Measurements from ENCODE around the gene TICAM2. TPM values are rescaled to one million over a fixed set of nuclear protein-coding genes. Genes with fewer than 3 reads are reported as not detected.
A peak's percentile ranks its signal among the peaks of the same experiment; 100 is the strongest.

The TICAM2 gene
- total RNA-seq, 1 donor from 2014 or later: 1.2 TPM

DNA sequence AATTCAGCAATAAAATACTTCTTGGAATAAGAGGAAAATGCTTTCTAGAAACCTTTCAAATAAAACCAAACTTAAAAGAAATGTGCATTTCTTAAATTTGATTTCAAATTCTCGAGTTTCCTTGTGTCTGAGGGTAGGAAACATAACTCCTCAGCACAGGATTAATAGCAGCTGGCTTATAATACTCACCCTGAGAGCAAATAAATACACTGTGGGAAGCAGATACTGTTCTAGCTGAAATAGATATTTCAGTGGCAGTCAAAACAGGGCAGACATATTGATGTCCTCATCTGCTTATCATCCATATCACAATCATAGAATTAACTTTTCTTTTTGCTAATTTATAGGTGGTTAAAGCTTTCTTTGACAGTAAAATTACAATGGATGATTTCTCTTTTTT, 33.6 kb downstream of the TICAM2 start:
- ATAC-seq: no peak

DNA sequence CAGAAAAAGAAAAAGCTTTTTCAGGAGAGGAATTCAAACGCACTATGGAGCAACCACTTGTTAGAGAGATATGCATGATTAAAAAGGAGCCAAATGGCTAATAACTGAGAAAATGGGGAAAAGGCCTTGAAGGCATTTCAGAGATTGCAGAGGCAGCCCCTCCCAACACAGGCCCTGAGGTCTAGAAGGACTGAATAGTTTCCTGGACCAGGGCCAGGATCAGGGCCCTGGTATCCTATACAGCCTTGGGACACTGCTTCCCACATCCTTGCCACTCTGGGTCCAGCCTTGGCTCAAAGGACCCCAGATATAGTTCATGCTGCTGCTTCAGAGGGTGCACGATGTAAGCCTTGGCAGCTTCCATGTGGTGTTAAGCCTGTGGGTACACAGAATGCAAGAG, 37.0 kb downstream of the TICAM2 start:
- no peak for ATAC-seq

DNA sequence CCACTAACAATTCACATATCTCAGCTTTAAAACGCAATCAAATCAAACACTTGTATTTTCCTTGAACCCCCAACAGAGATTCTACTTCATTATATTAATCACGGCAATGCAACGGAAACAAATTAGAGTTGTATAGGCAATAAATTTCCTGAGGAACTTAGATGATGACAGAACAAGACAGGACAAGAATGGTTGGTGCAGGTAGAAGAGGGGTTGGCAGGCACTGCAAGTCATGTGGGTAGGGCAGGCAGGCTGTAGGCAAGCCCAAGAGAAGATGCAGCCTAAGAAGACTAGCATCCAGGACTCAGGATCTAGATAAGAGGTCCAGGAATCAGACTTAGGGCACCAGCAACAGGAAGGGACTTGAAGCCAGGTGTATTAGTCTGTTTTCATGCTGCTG, 41.1 kb downstream of the TICAM2 start:
- ATAC-seq: peak; percentile 88

DNA sequence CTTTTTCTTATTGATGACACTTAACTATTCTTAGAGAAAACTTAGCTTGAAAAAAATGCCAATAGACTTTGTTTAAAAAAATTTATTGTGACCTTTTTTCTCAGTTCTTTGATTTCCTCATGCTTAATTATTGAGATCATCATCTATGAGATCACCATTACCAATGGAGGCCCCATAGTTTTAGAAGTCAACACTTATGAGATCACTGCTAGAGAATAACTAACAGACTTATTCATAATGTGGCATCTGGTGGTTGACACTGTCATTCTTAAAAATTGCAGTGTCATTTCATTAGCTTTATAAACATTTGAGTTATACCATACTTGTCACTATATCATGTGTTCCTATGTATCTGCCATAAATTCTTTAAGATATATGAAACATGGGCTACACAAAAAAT, 42.8 kb downstream of the TICAM2 start:
- no peak for ATAC-seq

DNA sequence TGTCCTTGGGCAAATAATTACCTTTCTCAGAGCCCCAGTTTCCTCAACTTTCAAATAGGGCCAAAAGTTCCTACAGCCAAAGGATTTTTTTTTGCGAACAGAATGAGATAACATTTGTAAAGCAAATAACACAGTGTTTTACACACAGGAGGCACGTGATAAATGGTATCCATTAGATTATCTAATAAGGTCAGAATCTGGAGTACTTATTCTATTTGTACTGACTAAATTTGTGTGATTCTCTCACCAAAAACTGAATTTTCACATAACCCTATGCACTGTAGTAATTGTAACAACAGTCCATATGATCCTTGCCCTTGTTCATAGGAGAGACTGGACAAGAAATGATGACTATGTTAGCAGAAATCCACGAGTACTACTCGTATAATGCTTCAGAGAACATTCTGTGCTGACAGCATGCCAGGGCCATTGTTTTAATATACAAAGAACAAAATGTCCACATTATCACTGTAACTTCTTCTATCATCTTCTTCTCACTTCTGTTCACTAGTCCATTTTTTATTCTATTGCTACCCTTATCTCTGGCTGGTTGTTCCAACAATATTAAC, 43.8 kb downstream of the TICAM2 start:
- ATAC-seq: no peak

DNA sequence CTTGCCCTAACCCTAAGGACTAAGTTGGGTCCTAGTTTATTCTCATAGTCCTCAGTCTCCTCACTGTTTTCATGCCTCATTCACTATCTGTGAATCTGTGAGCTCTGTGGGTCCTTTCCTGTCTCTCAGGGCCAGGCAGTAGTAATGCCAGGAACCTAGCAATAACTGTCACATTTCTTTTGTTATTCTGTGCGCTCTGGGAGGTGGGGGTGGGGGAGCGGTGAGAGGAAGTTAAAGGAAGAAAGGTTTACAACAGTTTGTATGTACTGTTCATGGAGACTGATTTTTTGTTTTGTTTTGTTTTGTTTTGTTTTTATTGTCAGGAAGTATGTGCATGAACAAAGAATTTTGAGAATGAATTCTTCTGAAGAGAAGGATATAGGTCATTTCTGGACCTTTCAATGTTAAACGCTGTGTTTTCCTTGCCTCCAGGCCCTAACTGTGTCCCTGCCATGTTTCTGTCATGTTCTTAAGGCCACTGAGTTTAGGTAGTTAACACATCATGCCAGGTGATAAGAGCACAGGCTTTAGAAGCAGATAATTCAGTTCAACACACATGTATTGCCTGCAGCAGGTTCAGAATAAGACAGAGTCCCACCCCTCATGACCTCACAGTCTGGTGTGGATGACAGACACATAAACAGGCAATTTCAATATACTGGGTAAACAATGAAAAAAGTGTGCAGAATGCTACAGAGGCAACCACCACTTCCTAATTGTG, 44.5 kb downstream of the TICAM2 start:
- ATAC-seq: no peak

DNA sequence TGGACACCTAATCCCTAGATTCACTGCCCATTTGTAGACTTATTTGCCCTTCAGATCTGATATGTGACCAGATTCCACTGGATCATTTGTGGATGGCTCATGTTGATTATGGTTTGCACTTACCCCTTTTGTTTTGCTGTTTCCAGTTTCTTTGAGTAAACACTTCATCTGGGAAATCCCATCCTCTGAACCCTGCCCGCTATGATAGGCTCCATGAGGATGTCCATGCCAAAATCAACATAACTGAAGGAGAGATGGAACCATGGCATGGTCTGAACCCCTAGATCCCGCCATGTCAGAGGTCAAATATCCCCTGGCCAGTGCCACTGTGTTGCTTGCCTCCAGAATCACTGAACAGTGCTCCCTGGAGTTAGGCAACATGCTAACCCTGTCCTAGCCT, 46.0 kb downstream of the TICAM2 start:
- ATAC-seq: no peak

DNA sequence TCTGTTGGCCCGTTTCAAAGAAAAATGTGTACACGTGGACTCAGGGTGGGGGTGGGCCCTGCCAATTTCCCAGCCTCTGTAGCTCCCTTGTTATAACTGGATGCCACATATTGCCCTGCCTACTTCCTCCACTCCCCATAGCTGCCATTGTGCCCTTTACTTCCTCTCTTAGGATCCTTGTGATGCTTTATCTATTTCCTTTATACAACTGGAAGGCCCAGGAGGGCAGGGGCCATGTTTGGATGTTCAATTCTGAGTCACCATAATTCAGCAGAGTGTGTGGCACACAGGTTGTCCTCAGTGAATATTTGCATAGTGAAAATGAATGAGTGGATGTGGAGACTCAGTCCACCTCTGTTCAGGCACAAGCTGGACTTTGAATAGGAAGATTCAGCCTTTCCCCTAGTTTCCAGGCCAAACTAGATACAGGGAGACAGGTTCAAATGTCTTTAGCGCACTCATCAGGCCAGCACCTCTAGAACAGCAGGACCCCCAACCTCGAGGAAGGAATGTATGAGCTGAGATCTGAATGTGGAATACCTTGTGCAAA, 47.1 kb downstream of the TICAM2 start:
- ATAC-seq: peak; percentile 21

DNA sequence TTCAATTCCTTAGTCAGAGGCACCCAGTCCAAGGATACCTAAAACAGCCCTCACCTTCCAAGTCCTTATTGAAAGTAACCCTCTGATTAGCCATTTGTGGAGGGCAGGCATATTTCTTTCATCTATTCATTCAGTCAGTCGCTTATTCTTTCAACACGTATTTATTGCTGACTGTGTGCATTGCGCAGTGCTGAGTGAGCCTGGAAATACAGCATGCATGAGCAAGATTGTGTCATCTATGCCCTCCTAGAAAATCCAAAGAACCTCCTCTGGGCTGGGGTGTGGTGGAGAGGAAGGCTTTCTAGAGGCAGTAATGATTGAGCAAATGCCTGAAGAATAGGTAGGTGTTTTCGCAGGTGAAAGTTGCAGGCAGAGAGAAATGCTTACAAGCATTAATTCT, 49.2 kb downstream of the TICAM2 start:
- peak; percentile 95 for ATAC-seq

DNA sequence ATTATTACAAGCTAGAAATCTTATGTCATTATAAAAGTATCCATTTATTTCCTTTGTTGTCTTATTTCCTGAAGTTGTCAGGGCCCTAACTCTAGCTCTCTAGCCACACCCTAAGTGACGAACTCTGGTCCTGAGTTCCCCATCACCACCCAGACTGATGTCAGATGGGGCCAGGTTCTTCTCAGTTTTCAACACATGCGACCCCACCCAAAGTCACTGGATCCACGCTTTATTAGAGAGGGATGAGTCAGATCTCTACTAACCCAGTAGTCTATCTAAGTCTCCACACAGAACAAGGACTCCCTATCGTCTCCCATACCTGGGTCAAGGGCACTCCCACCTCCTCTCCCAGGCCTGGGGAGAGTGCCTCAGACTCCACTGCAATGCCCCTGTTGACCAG, 50.9 kb downstream of the TICAM2 start:
- peak; percentile 81 for ATAC-seq

DNA sequence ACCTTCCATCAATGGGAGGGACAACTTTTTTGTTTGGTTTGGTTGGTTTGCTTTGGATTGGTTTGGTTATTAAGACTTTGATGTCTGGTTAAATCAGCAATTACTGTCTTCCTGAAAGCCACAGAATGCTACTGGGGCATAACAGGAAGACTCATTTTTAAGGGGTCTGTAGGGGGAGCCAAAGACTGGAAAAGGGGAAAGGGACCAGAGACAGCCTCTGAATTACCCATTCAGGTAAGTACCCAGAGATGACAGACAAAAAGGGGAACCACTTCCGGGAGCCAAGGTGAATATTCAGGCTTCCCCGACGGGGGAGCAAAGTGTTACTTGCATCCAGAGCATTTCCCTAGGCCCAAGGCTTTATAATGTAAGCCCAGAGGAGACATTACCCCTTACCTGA, 53.1 kb downstream of the TICAM2 start:
- ATAC-seq: no peak

DNA sequence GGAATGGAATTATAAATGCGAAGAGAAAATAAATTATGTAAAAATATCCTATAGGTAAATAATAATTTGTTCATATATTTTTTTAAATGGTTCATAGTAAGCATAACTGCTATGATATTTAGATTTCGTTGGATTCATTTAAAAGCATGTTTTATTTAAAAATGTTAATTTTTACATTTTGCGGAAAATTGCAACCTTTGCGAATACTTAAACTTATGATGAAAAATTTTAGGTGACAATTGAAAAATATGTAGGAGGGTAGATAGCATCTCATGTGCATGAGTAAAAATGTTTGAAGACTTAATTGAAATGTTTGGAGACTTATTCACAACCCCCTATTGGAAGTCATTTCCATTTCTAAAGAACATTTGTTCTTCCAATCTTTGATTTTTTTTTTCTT, 53.6 kb downstream of the TICAM2 start:
- no peak for ATAC-seq

DNA sequence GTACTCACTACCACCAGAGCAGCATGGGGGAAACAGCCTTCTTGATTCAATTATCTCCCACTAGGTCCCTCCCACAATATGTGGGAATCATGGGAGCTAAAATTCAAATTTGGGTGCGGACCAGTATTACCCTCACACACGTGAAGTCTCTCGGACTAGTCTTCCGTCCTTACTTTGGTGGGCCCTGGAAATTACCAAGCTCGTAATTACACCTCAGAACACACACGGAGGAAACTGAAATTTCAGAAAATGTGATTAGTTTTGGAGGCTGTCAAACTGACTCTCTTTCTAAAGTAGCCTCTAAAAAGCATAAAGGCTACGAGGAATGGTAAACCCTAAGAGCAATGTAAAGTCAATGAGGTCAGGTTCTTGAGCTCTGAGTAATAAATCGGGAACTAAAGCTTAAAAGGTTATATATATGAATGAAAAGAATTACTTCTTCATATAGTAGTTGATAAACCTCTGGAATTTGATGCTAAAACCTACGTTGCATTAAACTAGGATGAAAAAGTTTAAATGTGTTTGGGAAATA, 56.9 kb downstream of the TICAM2 start:
- ATAC-seq: no peak

DNA sequence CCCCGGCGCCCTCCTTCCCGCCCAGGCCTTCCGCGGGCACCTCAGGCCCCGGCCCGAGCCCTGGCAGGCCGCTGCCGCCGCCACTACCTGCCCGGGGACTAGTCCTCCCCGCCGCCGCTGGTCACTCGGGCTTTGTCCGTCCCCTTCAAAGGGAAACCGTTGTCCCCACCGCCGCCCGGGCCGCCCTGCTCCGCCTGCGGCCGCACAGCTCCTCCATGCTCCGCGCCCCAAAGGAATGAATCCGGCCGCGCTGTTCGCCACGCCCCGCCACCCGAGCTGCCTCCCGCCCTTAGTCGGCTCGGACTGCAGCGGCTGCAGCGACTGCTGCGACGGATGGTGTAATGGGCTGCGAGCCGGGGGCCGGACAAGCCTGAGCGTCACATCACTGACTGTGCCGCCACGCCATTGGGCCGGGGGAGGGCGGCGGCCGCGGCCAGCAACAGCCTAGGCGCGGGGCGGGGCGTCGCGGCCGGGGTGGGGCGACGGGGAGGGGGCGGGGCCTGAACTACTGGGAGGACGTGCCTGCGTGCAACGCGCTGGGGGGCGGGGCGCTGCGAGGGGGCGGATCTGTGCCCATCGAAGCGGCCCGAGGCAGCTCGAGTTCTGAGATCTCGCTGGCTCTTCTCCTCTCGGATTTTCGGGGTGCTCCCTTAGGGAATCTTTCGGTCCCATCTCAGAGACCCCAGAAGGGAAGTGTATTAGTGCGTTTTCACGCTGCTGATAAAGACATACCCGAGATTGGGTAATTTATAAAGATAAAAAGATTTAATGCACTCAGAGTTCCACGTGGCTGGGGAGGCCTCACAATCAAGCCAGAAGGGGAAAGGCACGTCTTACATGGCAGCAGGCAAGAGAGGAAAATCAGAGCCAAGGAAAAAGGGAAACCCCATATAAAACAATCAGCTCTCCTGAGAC, 57.6 kb downstream of the TICAM2 start, which contains the start of gene FEM1C:
Gene FEM1C, minus strand, starts transcription at position 340 of the 915 bp plus-strand sequence. CDS start 1,282 bp downstream, outside the sequence.
- ATAC-seq: peak; percentile 99

DNA sequence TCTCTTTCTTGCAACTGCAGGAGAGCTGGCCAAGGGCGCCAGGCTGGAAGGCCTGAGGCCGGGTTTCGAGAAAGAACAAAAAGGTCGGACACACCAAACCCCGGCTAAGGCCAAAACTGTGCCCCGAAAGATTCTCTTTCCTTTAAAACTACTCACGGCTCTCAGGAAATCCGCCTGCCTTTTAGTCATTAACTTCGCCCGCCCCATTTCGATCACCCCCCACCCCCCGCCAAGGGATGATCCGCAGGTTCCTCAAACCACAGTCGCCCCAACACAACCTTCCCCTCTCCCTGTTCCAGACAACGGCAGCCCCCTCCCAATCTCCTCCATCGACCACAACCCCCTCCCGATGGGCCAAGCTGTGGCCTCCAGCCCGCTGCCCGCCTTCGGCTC, 58.2 kb downstream of the TICAM2 start:
- ATAC-seq: peak; percentile 50

DNA sequence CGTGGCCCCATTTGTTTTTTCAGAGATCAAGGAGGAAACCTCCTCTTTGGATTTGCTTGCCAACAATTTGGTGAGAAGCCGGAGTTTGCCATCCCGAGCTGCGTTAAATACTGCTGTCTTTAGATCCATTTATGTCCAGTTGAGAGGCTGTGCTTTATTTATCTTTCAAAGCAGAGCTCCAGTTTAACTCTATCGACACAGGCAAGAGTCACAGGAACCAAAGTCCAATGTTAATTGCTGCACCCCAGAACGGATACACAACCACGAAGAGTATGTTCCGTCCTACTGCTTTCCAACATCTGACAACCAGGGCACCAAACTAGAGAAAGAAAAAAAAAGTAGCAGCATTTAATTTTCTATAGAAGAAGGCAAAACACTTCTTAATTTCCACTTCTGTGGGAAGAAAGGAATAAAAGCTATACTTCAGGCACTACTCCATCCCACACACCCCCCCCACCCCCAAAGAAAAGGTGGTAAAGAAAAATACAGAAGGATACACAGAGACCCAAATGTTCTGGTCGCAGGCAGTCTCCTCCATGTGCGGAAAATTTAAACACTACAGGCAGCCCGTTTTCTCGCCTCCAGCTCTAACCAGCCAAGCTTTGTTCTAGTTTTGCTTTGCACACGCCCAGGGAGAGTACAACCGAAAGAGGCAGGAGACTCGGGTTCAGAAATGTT, 58.8 kb downstream of the TICAM2 start:
- peak; percentile 35 for ATAC-seq

DNA sequence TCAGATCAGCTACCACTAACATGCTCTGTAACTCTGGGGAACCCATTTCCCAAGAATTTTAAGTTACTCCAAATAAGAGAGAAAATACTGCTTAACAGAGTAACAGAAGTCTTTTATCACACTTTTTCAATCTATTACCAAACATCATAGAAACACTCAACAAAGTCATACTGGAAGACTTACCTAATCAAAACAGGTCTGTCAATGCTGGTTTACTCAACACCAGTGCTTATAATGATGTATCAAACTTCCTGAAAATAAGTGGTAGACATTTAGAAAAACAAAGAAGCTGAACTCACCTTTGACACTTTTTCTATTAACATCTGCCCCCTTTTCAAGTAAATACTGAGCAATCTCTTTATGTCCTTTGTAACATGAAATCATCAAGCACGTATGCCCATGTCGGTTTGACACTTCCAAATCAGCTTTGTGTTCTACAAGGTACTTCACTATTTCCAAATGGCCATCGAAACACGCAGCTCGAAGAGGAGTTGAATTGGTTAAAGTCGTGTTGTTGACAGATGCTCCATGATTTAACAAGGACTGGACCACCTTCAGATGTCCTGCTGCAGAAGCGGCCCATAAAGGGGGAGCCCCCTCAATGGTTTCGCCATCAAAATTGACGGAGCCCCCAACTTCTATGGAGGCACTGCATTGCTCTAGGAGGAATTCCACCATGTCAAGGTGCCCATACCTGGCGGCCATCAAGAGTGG, 59.5 kb downstream of the TICAM2 start:
- ATAC-seq: no peak

DNA sequence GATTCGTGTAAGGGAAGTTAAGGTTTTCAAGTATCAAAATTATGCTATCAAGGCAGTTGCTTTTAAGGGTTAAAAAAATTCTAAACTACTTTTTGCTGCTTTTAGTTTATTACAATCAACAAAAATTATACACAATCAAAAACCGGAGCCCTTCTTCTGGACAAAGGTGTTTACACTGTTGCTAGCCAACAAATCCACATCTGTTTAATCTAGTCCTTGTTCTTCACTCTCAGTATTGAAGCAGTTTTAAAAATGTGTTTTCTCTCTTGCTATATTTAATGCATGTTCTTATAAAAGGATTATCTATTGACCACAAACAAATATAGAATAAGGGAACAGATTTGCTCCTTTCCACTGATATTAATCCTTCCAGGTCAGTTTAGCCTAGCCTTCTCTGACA, 60.2 kb downstream of the TICAM2 start:
- ATAC-seq: no peak

DNA sequence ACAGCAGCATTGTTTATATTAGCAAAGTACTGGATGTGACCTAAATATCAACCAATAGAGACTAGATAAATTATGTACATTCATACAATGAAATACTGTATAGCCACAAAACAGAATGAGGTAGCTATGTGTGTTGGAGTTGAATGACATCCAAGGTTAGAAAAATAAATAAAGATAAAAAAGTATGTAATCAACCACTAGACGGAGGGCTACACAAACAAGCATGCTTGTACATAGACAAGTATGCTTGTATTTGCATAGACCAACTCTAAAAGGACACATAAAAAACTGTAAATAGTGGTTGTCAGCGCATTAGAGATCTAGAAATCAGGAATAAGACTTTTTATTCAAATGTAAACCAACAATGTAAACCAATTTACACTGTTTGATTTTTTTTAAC, 60.7 kb downstream of the TICAM2 start:
- ATAC-seq: no peak

DNA sequence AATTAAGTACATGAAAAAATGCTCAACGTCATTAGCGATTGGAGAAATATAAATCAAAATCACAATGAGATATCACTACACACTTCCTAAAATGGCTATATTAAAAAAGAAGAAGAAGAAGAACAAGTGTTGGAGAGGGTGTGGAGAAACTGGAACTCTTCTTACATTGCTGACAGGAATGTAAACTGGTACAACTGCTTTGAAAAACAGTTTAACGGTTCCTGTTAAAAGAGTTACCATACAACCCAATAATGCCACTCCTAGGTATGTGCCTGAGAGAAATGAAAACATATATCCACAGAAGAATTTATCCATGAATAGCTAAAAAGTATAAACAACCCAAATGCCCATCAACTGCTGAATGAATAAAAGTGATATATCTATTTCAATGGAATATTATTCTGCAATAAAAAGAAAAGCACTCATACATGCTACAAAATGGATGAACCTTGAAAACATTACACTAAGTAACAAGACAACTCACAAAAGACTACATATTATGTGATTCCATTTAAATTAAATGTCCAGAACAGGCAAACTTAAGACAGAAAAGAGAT, 66.7 kb downstream of the TICAM2 start:
- ATAC-seq: peak; percentile 75

DNA sequence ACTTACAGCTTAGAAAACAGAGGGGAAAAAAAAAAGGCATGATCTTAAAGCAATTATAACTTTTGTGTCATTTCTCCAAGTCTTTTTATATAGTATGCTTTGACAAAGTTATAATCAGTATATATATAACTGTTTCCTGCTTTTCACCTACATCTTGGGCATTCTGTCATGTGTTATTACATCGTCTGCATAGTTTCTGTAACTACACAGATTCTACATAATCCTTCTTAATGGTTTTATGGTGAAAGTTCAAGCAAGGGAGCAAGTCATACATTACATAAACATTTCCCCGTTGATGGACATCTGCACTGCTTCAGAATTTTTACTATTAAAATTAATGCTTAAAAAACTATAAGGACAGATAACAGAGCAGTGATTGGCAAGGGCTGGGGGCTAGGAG, 69.8 kb downstream of the TICAM2 start:
- no peak for ATAC-seq

Measured in esophagus mucosa (tissue), 1 donor.